DMS79 (cell line): ENCODE results near the gene NPRL2.

ENCODE experiments used
- DNase-seq: peaks from one replicate; lab custom pipeline; 2025; lab: John Stamatoyannopoulos, UW

NPRL2 gene

GRCh38 chr3:50373146-50374051 is 22.8 kb upstream of the NPRL2 start:
- DNase-seq, result no peak

GRCh38 chr3:50372349-50372748 is 21.8 kb upstream of the NPRL2 start:
- peak; percentile 25 for DNase-seq

DNA sequence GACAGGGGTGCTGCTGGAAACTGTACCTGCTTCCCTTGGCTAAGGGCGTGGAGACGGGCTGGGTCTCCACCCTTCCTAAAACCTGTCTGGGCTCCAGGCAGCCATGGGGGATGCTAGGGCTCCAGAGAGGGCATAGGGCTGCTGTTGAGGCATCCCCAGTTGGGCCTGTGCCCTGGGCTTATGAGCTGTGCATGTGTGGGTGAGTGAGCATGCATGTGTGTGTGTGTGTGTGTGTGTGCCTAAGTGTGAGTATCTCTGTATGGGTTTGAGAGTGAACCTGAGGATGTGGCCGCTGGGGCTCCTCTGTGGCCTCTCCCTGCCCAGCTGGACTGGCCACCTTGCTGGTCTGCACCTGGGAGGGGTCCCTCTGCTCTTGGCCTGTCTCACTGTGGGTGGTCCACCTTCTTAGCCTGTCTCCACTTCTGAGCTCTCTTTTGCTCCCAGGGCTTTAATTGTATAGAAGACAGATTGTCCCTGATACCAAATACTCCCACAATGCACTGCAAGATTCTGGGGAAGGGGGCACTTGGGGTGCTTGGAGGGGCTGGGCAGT is 20.6 kb upstream of the NPRL2 start:
- DNase-seq, result no peak

DNA sequence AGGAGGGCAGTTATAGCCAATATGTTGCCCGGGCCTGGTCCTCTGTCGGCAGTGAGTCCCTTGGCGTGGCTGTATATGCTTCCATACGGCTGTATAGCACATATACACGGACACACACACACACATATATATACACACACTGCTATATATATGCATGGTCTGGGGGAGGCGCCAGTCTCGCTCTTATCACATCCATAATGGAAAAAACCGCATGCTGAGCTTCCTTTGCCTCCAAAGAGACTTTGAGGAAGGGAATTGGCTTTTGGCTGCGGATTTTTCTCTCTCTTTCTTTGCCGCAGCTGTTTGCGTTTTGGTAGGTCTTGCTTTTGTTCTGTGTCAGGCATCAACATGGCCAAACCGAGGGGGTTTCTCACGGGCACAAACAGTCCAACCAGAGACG is 20.0 kb upstream of the NPRL2 start:
- DNase-seq, result no peak

GRCh38 chr3:50369012-50369670 is 18.6 kb upstream of the NPRL2 start:
- no peak for DNase-seq

GRCh38 chr3:50365842-50366220 is 15.3 kb upstream of the NPRL2 start:
- DNase-seq, result no peak

DNA sequence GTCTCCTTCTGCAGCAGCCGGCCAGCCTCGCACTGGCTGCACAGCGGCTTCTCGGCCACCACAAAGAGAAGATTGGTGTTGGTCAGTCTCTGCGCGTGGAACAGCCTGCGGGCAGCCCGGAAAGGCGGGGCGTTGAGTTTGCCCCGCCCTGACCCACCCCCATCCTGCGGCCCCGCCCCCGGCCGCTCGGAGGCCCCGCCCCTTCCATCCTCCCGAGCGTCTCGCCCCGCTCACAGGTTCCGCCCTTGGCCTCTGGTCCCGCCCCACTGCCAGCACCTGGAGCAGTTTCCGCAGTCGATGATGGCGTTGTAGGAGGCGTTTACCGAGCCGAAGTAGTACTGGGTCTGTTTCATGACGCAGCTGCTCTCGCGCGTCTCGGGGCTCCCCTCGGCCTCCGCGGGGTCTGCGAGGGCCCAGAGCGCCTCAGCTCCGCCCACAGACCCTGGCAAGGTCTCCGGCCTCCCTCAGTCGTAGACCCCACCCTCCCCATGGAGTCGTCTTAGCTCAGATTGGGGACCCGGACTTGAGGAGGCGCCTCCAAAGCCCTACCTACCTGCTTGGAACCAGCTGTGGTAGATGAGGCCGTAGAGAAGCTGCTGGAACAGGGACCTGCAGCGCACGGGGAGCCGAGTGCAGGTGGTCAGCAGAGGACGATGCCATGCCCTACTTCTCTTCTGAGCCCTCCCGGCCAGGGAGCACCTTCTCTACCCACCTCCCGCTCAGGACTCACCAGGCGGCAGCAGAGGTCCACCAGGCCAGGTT is 14.7 kb upstream of the NPRL2 start:
- DNase-seq, result no peak

DNA sequence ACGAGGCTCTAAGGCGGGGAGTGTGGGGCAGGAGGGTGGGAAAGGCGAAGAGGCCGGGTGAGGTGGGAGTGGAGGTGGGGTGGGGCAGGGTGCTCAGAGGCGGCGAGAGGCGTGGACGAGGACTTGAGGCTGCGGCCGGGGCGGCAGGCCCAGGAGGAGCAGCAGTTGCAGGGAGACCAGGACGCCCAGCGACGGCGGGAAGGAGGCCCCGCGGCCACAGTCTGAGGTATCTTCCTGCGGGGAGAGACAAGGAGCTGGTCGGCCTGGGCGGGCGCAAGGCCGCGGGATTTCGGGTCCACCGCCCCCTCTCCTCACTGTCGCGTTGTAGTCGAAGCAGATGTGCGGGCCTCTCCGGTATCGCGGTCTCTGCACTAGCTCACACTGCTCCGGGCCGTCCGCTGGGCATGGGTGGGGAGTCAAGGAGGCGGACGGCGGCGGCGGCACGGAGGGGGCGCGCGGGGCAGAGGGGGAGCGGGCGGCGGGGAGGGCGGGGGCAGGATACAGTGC is 14.1 kb upstream of the NPRL2 start:
- DNase-seq, result no peak

GRCh38 chr3:50359760-50360110 is 9.2 kb upstream of the NPRL2 start:
- no peak for DNase-seq

- DNase-seq, result peak; percentile 90
Measured at GRCh38 chr3:50358911-50359759, 8.6 kb upstream of the NPRL2 start, which contains the start of gene TMEM115. TMEM115 (minus strand) TSS chr3:50359521; CDS start chr3:50359063, 458 bp downstream.

DNA sequence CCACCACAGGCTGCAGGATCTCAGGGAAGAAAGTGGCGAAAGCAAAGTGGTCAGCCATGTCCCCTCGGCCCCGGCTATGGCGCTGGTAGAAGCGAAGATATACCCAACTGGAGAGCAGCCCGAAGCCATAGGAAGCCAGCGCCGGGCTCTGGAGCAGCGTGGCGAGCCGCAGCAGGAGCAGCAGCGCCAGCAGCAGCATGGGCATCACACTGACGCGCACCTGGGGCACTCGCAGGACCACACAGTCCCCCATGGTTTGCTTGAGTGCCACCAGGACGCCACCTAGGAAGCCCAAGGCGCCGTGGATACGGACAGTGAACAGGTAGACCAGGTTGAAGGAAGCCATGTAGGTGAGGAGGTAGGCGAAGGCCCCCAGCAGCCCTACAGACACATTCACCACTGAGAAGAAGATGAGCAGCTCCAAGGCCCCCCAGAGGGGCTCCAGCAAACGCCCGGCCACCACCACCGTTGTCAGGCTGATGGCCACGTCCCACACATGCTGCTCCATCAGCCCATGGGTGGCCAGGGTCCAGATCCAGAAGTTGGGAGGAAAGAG is 7.9 kb upstream of the NPRL2 start:
- no peak for DNase-seq

- DNase-seq, result no peak
Measured at GRCh38 chr3:50357481-50357880, 6.9 kb upstream of the NPRL2 start.

- no peak for DNase-seq
Measured at GRCh38 chr3:50356553-50356952, 6.0 kb upstream of the NPRL2 start.

DNA sequence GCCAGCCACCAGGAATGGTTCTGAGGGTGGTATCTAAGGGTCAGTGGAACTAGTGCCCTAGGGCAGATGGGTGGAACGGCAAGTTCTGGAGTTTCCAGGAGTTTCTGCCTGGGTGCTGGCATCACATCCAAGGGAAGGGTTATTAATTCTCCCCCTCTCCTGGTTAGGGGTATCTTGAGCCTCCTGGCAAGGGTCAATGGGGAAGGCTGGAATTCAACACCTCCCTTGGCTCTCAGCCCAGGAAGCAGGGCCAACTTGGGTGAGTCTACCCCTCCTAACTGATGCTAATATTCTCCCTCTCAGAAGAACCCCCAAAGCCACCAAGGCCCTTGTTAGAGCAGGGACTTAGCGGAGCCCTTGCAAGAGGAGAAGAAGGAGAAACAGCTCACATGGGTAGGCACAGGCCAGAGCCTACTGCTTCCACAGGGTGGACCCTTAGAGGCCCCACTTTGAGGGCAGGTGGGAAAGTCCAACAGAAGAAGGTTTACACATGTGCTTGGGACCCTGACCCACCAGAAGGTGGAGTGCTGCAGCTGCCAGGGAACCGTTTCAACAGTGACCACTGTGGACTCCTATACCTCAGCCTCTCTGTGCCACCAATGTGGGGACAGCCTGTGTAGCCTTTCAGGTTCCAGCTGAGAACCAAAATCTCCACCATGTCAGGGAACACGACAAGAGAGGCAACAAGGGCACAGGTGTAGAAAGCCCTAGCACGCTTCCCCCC is 5.4 kb upstream of the NPRL2 start:
- DNase-seq, result no peak

DNA sequence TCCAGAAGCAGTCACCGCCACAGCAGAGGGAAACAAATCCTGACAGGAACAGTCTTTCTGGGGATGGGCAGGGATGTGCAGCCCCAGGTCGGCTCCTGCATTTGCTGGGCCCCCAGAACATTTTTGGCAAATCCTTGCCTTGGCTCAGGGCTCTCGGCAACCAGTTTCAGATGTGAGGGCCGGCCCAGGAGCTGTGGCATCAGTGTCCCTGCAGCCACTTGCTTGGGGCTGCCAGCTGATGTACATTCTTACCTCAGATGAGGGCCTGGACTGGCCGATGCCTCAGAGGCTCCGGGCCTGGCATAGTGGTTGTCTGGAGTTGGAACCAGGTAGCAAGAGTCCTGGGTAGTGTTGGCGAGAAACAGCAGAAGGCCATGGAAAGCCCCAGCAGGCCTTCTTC is 4.3 kb upstream of the NPRL2 start:
- DNase-seq, result no peak

DNA sequence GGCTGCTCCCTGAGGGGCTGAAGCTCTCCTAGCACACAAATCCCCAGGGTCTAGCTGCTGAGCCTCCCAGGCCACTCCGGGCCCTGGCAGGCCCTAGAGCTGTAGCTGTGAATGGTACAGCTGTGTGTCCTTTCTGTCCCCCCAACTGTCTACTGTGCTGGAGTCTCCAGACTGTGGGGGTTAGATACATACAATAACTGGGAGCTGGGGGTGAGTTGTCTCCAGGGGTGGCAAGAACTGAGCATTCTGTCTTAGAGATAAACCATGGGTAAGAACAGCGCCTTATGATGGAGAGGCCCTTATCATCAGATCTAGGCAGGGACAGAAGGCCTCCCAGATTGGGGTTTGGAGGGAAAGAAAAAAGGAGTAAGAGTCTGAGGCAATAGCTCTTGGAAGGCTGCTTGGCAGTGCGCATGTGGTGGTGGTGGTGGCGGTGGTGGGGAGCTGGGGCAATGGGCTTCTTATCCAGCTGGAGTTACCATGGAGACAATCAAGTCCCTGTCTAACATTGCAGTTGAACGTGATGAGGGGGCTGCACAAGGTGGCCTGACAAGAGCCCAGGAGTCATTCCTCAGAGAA is 3.7 kb upstream of the NPRL2 start:
- no peak for DNase-seq

DNA sequence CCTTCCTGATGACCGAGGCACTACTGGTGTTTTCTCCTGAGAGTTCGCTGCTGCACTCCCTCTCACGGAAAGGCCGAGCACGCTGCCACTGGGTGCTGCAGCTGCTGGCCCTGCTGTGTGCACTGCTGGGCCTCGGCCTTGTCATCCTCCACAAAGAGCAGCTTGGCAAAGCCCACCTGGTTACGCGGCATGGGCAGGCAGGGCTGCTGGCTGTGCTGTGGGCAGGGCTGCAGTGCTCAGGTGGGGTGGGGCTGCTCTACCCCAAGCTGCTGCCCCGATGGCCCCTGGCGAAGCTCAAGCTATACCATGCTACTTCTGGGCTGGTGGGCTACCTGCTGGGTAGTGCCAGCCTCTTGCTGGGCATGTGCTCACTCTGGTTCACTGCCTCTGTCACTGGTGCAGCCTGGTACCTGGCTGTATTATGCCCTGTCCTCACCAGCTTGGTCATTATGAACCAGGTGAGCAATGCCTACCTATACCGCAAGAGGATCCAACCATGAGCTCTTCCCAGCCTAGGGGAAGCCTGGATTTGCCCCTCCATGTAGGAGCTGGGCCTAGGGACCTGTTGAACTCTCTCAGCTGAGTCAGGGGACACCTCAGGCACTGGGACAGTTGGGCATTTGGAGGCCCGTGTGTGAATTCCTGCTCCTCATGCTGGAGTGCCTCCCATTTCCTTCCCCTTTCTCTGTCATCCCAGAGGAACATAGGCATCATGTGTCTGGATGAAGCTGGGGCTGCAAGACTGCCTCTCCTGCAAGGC is 2.9 kb upstream of the NPRL2 start:
- DNase-seq, result no peak

DNA sequence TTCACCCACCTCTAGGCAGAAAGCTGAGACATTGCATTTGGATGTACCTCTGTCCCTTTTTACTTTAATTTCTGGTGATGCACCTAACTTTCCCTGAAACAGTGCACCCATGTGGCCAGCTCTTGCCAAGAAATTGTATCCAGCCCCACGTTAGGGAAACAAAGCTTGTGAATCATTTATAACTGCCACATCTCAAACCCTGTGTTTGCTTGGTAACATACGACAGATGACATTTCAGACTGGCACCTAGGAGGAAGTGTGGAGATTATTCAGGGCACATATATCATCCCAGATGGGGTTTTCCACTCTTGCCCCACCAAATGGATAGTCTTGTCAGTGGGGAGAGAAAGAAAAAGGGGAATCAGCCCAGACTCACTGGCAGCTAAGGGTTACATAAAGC is 2.2 kb upstream of the NPRL2 start:
- DNase-seq, result no peak

DNA sequence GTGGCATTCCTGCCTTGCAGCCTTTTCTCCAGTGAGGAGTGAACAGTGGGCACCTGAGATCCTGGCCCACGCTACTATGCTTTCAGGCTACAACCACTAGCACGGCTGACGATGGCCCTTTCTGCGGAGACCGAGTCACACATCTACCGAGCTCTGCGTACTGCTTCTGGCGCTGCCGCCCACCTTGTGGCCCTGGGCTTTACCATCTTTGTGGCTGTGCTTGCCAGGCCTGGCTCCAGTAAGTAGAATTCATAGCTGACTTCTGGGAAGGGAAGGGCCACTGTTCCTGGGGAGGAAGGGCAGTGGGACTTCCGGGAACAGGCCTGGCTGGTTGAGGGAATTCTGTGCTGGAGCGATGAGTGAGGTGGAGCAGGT is 735 bp upstream of the NPRL2 start:
- no peak for DNase-seq
